Activated CD4-positive, alpha-beta T cell treated with anti-CD3 and anti-CD28 coated beads, Interleukin-2, amount 10 ng/mL, durations not matched to agents 7 days and 5 days (primary cell): ENCODE results near the gene PTPA. TPM values are rescaled to one million over a fixed set of nuclear protein-coding genes. Genes with fewer than 3 reads are reported as not detected.

ENCODE experiments used
- CTCF ChIA-PET: fragments of 350-600 bp; sonication (Branson Sonifier 250); formaldehyde crosslinking; loops from one replicate; lab custom pipeline; 2021; ENCODE audit warnings: antibody characterized with exemption; lab: Charles Lee
- POLR2A ChIA-PET: fragments of 350-600 bp; sonication (Branson Sonifier 250); formaldehyde crosslinking; loops from one replicate; lab custom pipeline; 2021; ENCODE audit warnings: antibody characterized with exemption; lab: Charles Lee
- DNase-seq: peaks from one replicate; pipeline ENCODE4 v3.0.0-alpha.2; 2020
- H3K27ac Mint-ChIP-seq: one replicate; pipeline ENCODE4 v1.8.0; 2021; ENCODE audit warnings: mild to moderate bottlenecking, moderate library complexity, mixed read lengths
- H3K27me3 Mint-ChIP-seq: one replicate; pipeline ENCODE4 v1.8.0; 2021; ENCODE audit warnings: mixed read lengths
- H3K36me3 Mint-ChIP-seq: one replicate; pipeline ENCODE4 v1.8.0; 2021; ENCODE audit warnings: low read depth, mixed read lengths
- H3K4me1 Mint-ChIP-seq: one replicate; pipeline ENCODE4 v1.8.0; 2021; ENCODE audit warnings: mixed read lengths
- H3K4me3 Mint-ChIP-seq: one replicate; pipeline ENCODE4 v1.8.0; 2021; ENCODE audit warnings: mild to moderate bottlenecking, moderate library complexity, mixed read lengths
- H3K9me3 Mint-ChIP-seq: one replicate; pipeline ENCODE4 v1.8.0; 2021; ENCODE audit warnings: mixed read lengths
- total RNA-seq, 2 experiments: library from RNA; stranded (reverse); gene quantifications; one replicate each; pipeline ENCODE4 v1.2.3, GENCODE V29; 2021

The PTPA gene
- total RNA-seq, 2 experiments from 2014 or later: 96.4 to 111 TPM

DNA sequence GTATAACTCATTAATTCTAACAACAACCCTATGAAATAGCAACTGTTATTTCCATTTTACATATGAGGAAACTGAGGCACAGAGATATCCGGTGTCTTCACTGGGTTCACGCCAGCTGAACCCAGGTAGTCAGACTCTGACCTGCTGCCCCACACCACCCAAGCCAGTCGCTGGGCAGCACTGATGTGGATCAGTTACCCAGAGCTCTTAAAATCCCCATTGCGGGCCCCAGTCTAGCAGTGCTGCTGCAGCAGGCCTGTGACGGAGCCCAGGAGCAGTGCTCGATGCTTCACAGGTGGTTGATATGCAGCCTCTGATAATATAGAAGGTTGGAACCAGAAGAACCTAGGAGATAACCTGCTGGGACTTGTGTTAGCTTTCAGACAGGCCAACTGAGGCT is 24.3 kb downstream of the PTPA start:
- ChIA-PET POLR2A (no interaction called here), CTCF (interaction anchor here (1.1 to 1.2 kb wide), 3 partner anchors 10 to 487 kb away, joined by 3 to 5 read pairs (median 3); no protein-coding TSS in a partner anchor)
- H3K4me1 Mint-ChIP-seq: peaks cover 19% of the 10 kb centered on the region
- no peak overlapping the region for H3K4me3 Mint-ChIP-seq
- no peak overlapping the region for H3K27ac Mint-ChIP-seq
- DNase-seq: no peak
- no peaks in the 10 kb centered on the region for H3K9me3 Mint-ChIP-seq
- H3K36me3 Mint-ChIP-seq: peaks cover 31% of the 10 kb centered on the region
- H3K27me3 Mint-ChIP-seq: no peaks in the 10 kb centered on the region

DNA sequence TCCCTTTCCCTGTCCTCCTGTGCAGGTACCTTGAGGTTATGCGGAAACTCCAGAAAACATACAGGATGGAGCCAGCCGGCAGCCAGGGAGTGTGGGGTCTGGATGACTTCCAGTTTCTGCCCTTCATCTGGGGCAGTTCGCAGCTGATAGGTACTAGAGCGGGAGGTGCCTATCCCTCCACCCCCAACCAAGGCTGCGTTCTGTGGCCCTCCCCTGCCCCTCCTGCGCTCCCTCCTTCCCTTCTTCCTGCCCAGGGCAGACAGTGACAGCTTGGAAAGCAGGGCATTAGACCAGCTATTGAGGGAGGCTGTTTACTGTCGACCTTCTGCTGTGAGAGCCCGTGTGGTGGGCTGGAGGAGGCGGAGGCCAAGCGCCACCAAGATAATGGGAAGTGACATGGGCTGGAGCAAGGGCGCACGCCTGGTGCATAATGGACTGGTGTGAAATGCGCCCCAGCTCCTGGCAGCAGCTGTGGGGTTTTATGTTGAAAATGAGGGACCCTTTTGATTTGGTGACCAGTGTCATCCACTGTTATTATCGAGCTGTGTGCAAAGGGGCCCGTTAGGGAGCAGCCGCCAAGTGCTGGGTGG is 25.3 kb downstream of the PTPA start:
- no peaks in the 10 kb centered on the region for H3K27me3 Mint-ChIP-seq
- H3K36me3 Mint-ChIP-seq: peaks cover 26% of the 10 kb centered on the region
- H3K27ac Mint-ChIP-seq: no peak overlapping the region
- ChIA-PET POLR2A (no interaction called here), CTCF (interaction anchor here (1.1 to 4.8 kb wide), 2 partner anchors 37 to 488 kb away, joined by 4 to 45 read pairs; partner anchors contain the start of gene NTMT1)
- no peak overlapping the region for H3K4me3 Mint-ChIP-seq
- H3K9me3 Mint-ChIP-seq: no peaks in the 10 kb centered on the region
- no peak for DNase-seq
- H3K4me1 Mint-ChIP-seq: peaks cover 27% of the 10 kb centered on the region

DNA sequence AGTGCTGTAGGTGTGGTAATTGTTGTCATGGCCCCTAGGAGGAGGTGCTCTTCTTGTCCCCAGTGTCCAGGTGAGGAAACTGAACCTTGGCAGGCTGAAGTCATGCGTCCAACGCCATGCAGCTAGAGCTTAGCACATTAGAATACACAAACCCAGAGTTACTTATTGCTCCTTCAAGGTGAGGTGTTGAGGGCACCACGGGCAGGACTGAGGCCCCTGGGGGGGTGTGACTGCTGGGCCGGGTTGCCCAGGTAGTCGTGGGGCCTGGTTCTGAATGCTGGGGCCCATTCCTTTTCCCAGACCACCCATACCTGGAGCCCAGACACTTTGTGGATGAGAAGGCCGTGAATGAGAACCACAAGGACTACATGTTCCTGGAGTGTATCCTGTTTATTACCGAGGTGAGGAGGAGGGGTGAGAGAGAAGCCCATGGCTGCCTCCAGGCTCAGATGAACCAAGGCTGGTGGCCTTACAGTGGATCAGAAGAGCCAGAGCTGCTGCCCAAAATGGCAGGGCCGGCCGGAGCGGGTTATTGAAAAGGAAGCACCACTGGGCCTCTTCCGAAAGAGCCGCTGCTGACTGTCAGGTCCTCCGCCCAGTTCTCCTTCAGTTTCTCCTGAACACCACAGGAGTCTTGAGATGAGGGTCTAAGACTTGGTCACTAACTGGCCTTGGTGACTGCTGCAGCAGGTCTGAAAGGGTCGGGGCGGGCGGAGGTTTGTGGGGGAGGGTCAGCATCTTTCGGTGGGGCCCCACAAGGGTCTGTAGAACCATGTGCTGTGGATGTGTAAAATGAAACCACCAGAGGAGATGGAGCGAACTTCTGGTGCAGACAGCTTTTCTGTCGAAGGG is 26.3 kb downstream of the PTPA start:
- Mint-ChIP-seq H3K27me3 (no peaks in the 10 kb centered on the region), H3K4me1 (peaks cover 32% of the 10 kb centered on the region), H3K27ac (peak overlapping the region; percentile 5), H3K36me3 (peaks cover 22% of the 10 kb centered on the region), H3K4me3 (no peak overlapping the region), H3K9me3 (no peaks in the 10 kb centered on the region)
- ChIA-PET POLR2A (no interaction called here), CTCF (interaction anchor here (0.8 to 6.6 kb wide), 12 partner anchors 7 to 487 kb away, joined by 3 to 50 read pairs (median 6); partner anchors contain the start of gene NTMT1)
- no peak for DNase-seq

DNA sequence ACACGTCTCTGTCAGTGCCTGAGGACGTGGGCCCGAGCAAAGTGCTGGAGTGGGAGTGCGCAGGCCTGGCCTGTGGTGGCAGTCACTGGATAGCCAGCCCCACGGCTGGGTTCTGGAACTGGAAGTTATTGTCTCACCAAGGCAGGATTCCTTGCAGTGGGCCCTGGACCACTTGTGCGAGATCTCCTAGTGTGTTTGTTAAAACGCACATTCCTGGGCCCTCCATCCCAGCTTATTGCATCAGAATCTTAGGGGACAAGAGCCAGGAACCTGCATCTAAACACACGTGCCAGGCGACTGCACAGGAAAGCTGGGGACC is 26.9 kb downstream of the PTPA start:
- ChIA-PET CTCF (interaction anchor here (0.8 to 6.6 kb wide), 15 partner anchors 7 to 574 kb away, joined by 3 to 50 read pairs (median 6); partner anchors contain the start of genes C9orf50 and NTMT1), POLR2A (no interaction called here)
- DNase-seq: no peak
- peaks cover 27% of the 10 kb centered on the region for H3K36me3 Mint-ChIP-seq
- H3K4me1 Mint-ChIP-seq: peaks cover 37% of the 10 kb centered on the region
- H3K4me3 Mint-ChIP-seq: no peak overlapping the region
- H3K27me3 Mint-ChIP-seq: no peaks in the 10 kb centered on the region
- H3K27ac Mint-ChIP-seq: no peak overlapping the region
- H3K9me3 Mint-ChIP-seq: no peaks in the 10 kb centered on the region

DNA sequence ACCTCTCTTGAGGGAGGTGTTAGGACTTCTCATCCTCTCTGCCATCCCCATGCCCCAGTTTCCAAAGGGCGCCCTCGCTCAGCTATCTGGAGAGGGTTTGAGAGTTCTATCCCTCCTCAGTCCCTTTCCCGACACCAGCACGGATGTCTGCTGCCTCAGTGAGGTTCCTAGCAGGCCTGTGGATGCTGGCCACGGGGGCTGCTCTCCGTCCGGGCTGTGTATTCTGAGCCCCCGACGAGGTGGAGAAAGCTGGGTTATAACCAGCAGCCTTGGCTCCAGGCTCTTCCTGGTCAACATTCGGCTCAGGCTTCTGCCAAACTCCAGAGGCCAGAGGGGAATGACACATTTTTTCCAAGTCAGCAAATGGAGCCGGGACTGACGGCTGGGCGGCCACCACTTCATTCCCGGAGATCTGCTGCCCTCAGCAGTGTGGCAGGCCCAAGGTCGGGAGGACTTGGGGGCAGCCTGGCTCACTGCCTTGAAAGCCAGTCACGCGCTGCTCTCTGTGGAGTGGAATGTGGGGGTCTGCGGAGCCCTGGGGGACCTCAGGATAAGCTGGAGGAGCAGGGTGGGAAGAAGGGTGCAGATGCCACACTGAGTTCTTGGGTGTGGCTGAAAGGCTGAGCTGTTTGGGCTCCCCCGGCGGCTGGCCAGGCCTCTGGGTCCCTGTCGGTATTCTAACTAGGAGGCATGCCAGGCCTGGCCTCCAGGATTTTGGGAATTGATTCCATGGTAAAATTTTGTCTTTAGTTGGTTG is 27.4 kb downstream of the PTPA start:
- ChIA-PET CTCF (interaction anchor here (0.6 to 6.6 kb wide), 30 partner anchors 8 to 574 kb away, joined by 3 to 50 read pairs (median 4); partner anchors contain the start of genes C9orf50 and NTMT1), POLR2A (no interaction called here)
- H3K4me3 Mint-ChIP-seq: peak overlapping the region; percentile 75
- H3K27ac Mint-ChIP-seq: peak overlapping the region; percentile 93
- peaks cover 39% of the 10 kb centered on the region for H3K4me1 Mint-ChIP-seq
- peaks cover 28% of the 10 kb centered on the region for H3K36me3 Mint-ChIP-seq
- no peak for DNase-seq
- no peaks in the 10 kb centered on the region for H3K9me3 Mint-ChIP-seq
- no peaks in the 10 kb centered on the region for H3K27me3 Mint-ChIP-seq

DNA sequence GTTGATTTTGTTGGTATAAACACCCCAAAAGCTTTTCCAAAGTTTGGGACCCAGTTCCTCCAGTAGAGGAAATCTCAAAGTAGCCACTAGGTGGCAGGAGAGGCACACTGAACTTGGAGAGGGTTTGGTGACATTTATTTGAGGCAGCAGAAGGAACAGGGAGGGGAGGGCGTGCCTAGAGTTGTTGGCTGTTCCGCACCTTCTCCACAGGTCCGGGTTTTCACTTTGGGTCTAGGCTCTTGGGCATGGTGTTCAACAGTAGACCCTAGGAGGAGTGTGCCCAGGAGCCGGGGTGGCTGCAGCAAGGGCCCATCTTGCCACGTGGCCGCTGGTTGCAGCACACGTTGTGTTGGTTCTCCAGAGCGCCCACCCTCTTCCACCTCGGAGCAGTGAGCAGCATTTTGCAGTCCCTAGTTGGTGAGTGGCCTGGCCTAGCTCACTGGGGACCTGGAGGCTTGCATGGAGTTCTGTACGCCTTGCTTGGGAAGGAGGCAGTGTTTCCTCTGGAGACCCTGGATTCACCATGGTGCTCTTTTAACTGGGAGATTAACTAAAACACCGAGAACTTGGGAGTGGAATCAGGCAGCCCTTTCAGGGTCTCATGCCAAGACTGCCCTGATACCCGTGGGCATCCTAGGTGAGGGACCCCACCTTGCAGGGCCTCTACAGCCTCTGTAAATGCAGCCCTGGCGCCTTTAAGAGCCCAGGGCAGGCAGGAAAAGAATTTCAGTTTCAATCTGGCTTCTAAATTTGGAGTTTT is 28.2 kb downstream of the PTPA start:
- DNase-seq: peak; percentile 87
- Mint-ChIP-seq H3K27ac (peak overlapping the region; percentile 93), H3K4me3 (peak overlapping the region; percentile 75), H3K36me3 (peaks cover 32% of the 10 kb centered on the region), H3K9me3 (no peaks in the 10 kb centered on the region), H3K27me3 (no peaks in the 10 kb centered on the region), H3K4me1 (peaks cover 44% of the 10 kb centered on the region)
- POLR2A ChIA-PET: interaction anchor here (1.0 to 1.1 kb wide), 2 partner anchors 485 to 684 kb away, joined by 3 read pairs; no protein-coding TSS in a partner anchor
- CTCF ChIA-PET: interaction anchor here (0.7 to 6.6 kb wide), 37 partner anchors 9 to 598 kb away, joined by 3 to 50 read pairs (median 4); partner anchors contain the start of genes C9orf50, IER5L and NTMT1

- Mint-ChIP-seq H3K36me3 (peaks cover 27% of the 10 kb centered on the region), H3K4me1 (peaks cover 44% of the 10 kb centered on the region), H3K27ac (peak overlapping the region; percentile 93), H3K27me3 (no peaks in the 10 kb centered on the region), H3K4me3 (peak overlapping the region; percentile 75), H3K9me3 (no peaks in the 10 kb centered on the region)
- ChIA-PET POLR2A (interaction anchor here (0.5 to 1.1 kb wide), 4 partner anchors 26 to 683 kb away, joined by 3 read pairs; partner anchors contain the start of gene NTMT1), CTCF (interaction anchor here (0.6 to 6.6 kb wide), 27 partner anchors 9 to 598 kb away, joined by 3 to 50 read pairs (median 4); partner anchors contain the start of genes IER5L and NTMT1)
- peak; percentile 85 for DNase-seq
These were observed 28.8 kb downstream of the PTPA start for GRCh38 chr9:129139993-129140396.

- peak overlapping the region; percentile 93 for H3K27ac Mint-ChIP-seq
- peak overlapping the region; percentile 75 for H3K4me3 Mint-ChIP-seq
- DNase-seq: peak; percentile 17
- ChIA-PET POLR2A (interaction anchor here (0.5 to 1.1 kb wide), 4 partner anchors 27 to 683 kb away, joined by 3 read pairs; partner anchors contain the start of gene NTMT1), CTCF (interaction anchor here (0.6 to 6.6 kb wide), 24 partner anchors 10 to 597 kb away, joined by 3 to 50 read pairs (median 4); partner anchors contain the start of genes IER5L and NTMT1)
- peaks cover 44% of the 10 kb centered on the region for H3K4me1 Mint-ChIP-seq
- peaks cover 22% of the 10 kb centered on the region for H3K36me3 Mint-ChIP-seq
- no peaks in the 10 kb centered on the region for H3K27me3 Mint-ChIP-seq
- H3K9me3 Mint-ChIP-seq: no peaks in the 10 kb centered on the region
These were observed 29.3 kb downstream of the PTPA start for GRCh38 chr9:129140397-129141065.

DNA sequence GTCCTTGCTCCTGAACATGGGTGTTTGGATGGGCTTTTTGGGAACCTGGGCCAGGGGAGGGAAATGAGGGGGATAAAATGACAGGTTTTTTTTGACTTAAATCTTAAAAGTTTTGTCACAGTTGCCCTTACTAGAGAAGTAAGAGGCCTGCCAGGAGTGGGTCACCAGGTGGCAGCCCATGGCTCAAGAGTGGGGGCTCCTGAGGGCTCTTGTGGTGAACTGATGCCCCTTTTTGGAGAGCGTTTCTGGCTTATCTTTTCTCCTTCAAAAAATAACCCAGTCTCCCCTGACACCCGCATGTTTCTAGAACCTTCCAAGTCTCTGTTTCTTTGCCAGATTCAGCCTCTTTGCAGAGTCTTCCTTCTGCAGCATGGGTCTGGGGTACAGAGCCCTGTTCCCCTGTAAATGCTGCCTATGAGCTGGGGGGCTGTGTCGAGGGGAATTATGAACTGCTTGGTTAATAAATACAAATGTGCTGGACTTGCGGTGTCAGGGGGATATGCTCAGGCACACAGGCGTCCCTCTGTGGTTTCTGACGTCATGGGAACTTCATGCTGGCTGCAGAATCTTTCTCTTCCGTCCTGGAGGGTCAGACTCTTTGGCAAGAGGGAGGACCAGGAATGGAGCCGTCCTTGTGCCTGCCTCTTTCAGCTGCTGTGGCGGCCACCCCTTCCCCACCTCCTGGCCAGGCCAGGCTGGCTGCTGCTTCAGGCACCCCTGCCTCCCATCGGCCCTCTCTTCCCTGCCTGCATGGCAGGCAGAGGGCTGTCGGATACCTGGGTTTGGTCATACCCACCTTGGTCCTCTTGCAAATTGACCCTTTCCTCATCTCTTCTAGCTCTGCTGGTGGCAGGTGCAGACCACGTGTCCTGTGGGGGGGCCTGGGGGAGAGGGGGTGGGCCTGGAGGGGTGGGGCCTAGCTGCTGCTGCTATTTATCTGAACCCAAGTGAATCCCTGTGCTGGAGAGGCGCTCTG is 30.1 kb downstream of the PTPA start:
- CTCF ChIA-PET: interaction anchor here (0.6 to 7.0 kb wide), 17 partner anchors 10 to 499 kb away, joined by 3 to 64 read pairs (median 11); partner anchors contain the start of gene NTMT1
- H3K27me3 Mint-ChIP-seq: no peaks in the 10 kb centered on the region
- H3K4me3 Mint-ChIP-seq: peak overlapping the region; percentile 75
- peak overlapping the region; percentile 93 for H3K27ac Mint-ChIP-seq
- H3K4me1 Mint-ChIP-seq: peaks cover 44% of the 10 kb centered on the region
- DNase-seq: peak; percentile 32
- H3K9me3 Mint-ChIP-seq: no peaks in the 10 kb centered on the region
- POLR2A ChIA-PET: no interaction called here
- H3K36me3 Mint-ChIP-seq: peaks cover 18% of the 10 kb centered on the region
